H1 (cell line): ENCODE data around the gene LAMTOR4. TPM values are rescaled to one million over a fixed set of nuclear protein-coding genes. Genes with fewer than 3 reads are reported as not detected.
A peak's percentile ranks its signal among the peaks of the same experiment; 100 is the strongest.

Experiments used
- CTCF ChIA-PET: fragments of 300-600 bp; sonication (Branson Sonifier 250); formaldehyde crosslinking; loops from one replicate; lab custom pipeline; 2021; ENCODE audit not compliant: partially characterized antibody; lab: Charles Lee
- POLR2A ChIA-PET: fragments of 300-600 bp; sonication (Branson Sonifier 250); formaldehyde crosslinking; loops from one replicate; lab custom pipeline; 2021; ENCODE audit warnings: inconsistent platforms; ENCODE audit not compliant: partially characterized antibody; lab: Charles Lee
- DNase-seq, 2 experiments: peaks; one replicate each; pipeline versions ENCODE4 v3.0.0 to v3.0.0-alpha.2; 2010 to 2022; ENCODE audit warnings: low spot score in 2 of 2, low read depth in 1 of 2, mixed read lengths in 1 of 2
- FAIRE-seq: peaks from 2 replicates; lab custom pipeline; 2011; peaks lifted over from hg19 to GRCh38; lab: Jason Lieb, UNC
- H2AFZ ChIP-seq: 2 replicates; pipeline ENCODE4 v1.8.1; 2012; ENCODE audit warnings: low read length, inconsistent platforms
- H2AK5ac ChIP-seq: 2 replicates; pipeline ENCODE4 v1.6.1; 2013; ENCODE audit warnings: low read depth, low read length
- H2BK120ac ChIP-seq: replicated peaks from 2 replicates; pipeline ENCODE3; 2013; ENCODE audit warnings: low read depth, low read length, inconsistent platforms
- H2BK12ac ChIP-seq: 2 replicates; pipeline ENCODE4 v1.6.1; 2013; ENCODE audit warnings: low read depth, low read length
- H2BK15ac ChIP-seq: 2 replicates; pipeline ENCODE4 v1.6.1; 2013; ENCODE audit warnings: low read length
- H2BK20ac ChIP-seq: 2 replicates; pipeline ENCODE4 v1.6.1; 2013; ENCODE audit warnings: low read length
- H2BK5ac ChIP-seq: 2 replicates; pipeline ENCODE4 v1.6.1; 2013; ENCODE audit warnings: low read depth, low read length
- H3K14ac ChIP-seq: 2 replicates; pipeline ENCODE4 v1.6.1; 2013; ENCODE audit warnings: inconsistent platforms; ENCODE audit not compliant: insufficient read length
- H3K18ac ChIP-seq: 2 replicates; pipeline ENCODE4 v1.6.1; 2013; ENCODE audit warnings: low read length; ENCODE audit errors: extremely low read depth
- H3K23ac ChIP-seq: 2 replicates; pipeline ENCODE4 v1.6.1; 2013; ENCODE audit warnings: inconsistent platforms; ENCODE audit not compliant: insufficient read length
- H3K23me2 ChIP-seq: 2 replicates; pipeline ENCODE4 v1.6.1; 2013; ENCODE audit warnings: low read depth, low read length
- H3K27ac ChIP-seq: 2 replicates; pipeline ENCODE4 v1.6.1; 2011; ENCODE audit warnings: low read depth, low read length, inconsistent platforms
- H3K27me3 ChIP-seq, 4 experiments: replicated peaks in 1 of 4; 1 replicate in 1 of 4; 2 replicates in 3 of 4; pipeline versions ENCODE4 v1.6.1 to v1.8.1; 2011 to 2013; ENCODE audit warnings: low read length in 3 of 4, mild to moderate bottlenecking in 3 of 4, inconsistent platforms in 2 of 4, mixed read lengths in 2 of 4, moderate library complexity in 1 of 4; ENCODE audit not compliant: control insufficient read depth in 3 of 4, insufficient read depth in 3 of 4; ENCODE audit errors: extremely low read depth in 1 of 4
- H3K36me3 ChIP-seq, 4 experiments: 2 replicates each; pipeline versions ENCODE4 v1.6.1 to v1.8.1; 2011 to 2013; ENCODE audit warnings: mild to moderate bottlenecking in 4 of 4, low read length in 3 of 4, moderate library complexity in 2 of 4, control low read depth in 1 of 4, inconsistent platforms in 1 of 4; ENCODE audit not compliant: insufficient read depth in 4 of 4, control insufficient read depth in 2 of 4
- H3K4ac ChIP-seq: replicated peaks from 2 replicates; pipeline ENCODE3; 2013; ENCODE audit warnings: low read length, low read depth, mixed read lengths, inconsistent platforms; ENCODE audit not compliant: insufficient read length
- H3K4me1 ChIP-seq, 4 experiments: replicated peaks in 1 of 4; 1 replicate in 1 of 4; 2 replicates in 3 of 4; pipeline versions ENCODE4 v1.6.1 to v1.8.1; 2011 to 2013; ENCODE audit warnings: low read length in 3 of 4, inconsistent platforms in 2 of 4, mixed read lengths in 1 of 4; ENCODE audit not compliant: insufficient read depth in 4 of 4, control insufficient read depth in 3 of 4
- H3K4me2 ChIP-seq, 2 experiments: 2 replicates each; pipeline versions ENCODE4 v1.6.1 to v1.8.1; 2011 to 2013; ENCODE audit warnings: low read depth in 2 of 2, low read length in 2 of 2, control low read depth in 1 of 2, inconsistent platforms in 1 of 2, mild to moderate bottlenecking in 1 of 2; ENCODE audit not compliant: insufficient read depth in 1 of 2
- H3K4me3 ChIP-seq, 4 experiments: fragments of 200-600, 300-600 bp in 1 of 4; sonication (generic), shearing (Covaris generic), sonication (Bioruptor Twin) in 1 of 4; 2 replicates each; pipeline versions ENCODE4 v1.5.1 to v1.8.1; 2011 to 2016; ENCODE audit warnings: low read length in 4 of 4, low read depth in 3 of 4, control low read depth in 2 of 4, inconsistent platforms in 2 of 4, mild to moderate bottlenecking in 2 of 4, mixed read lengths in 1 of 4, moderate library complexity in 1 of 4; ENCODE audit not compliant: insufficient read depth in 2 of 4; ENCODE audit errors: extremely low read depth in 1 of 4
- H3K56ac ChIP-seq: replicated peaks from 2 replicates; pipeline ENCODE3; 2013; ENCODE audit warnings: low read depth, mild to moderate bottlenecking, mixed read lengths, low read length, inconsistent platforms; ENCODE audit not compliant: insufficient read length
- H3K79me1 ChIP-seq: 2 replicates; pipeline ENCODE4 v1.6.1; 2013; ENCODE audit warnings: low read depth, low read length, control low read depth
- H3K79me2 ChIP-seq, 2 experiments: 2 replicates each; pipeline versions ENCODE4 v1.6.1 to v1.8.1; 2012 to 2013; ENCODE audit warnings: low read length in 2 of 2, mild to moderate bottlenecking in 2 of 2, inconsistent platforms in 1 of 2; ENCODE audit not compliant: insufficient read depth in 2 of 2, control insufficient read depth in 1 of 2
- H3K9ac ChIP-seq, 4 experiments: replicated peaks in 1 of 4; 1 replicate in 1 of 4; 2 replicates in 3 of 4; pipeline versions ENCODE4 v1.6.1 to v1.8.1; 2011 to 2013; ENCODE audit warnings: low read depth in 3 of 4, low read length in 3 of 4, control low read depth in 2 of 4, mild to moderate bottlenecking in 2 of 4, moderate library complexity in 2 of 4, inconsistent platforms in 1 of 4; ENCODE audit errors: extremely low read depth in 1 of 4
- H3K9me3 ChIP-seq, 2 experiments: 2 replicates each; pipeline versions ENCODE4 v1.6.1 to v1.8.1; 2012 to 2013; ENCODE audit warnings: mild to moderate bottlenecking in 2 of 2, moderate library complexity in 2 of 2, control low read depth in 1 of 2, inconsistent platforms in 1 of 2, low read depth in 1 of 2, low read length in 1 of 2, mixed read lengths in 1 of 2; ENCODE audit not compliant: insufficient read depth in 2 of 2
- H4K20me1 ChIP-seq, 2 experiments: replicated peaks in 1 of 2; 2 replicates each; pipeline versions ENCODE3 to v1.8.1; 2011 to 2013; ENCODE audit warnings: inconsistent platforms in 2 of 2, low read length in 2 of 2, mild to moderate bottlenecking in 1 of 2; ENCODE audit not compliant: insufficient read depth in 2 of 2, control insufficient read depth in 1 of 2
- H4K5ac ChIP-seq: 2 replicates; pipeline ENCODE4 v1.6.1; 2013; ENCODE audit warnings: low read length, low read depth, mixed read lengths, inconsistent platforms; ENCODE audit not compliant: insufficient read length
- H4K8ac ChIP-seq: 2 replicates; pipeline ENCODE4 v1.8.0; 2013; ENCODE audit warnings: mild to moderate bottlenecking, moderate library complexity, low read length, inconsistent platforms; ENCODE audit not compliant: insufficient read depth; ENCODE audit errors: extremely low read depth
- H4K91ac ChIP-seq: replicated peaks from 2 replicates; pipeline ENCODE3; 2013; ENCODE audit warnings: low read length, mixed read lengths, inconsistent platforms; ENCODE audit not compliant: insufficient read length
- CTCF ChIP-seq, 3 experiments: IDR thresholded peaks; 1 replicate in 2 of 3; 2 replicates in 1 of 3; pipeline versions ENCODE4 v1.5.1 to v1.6.1; 2011; ENCODE audit warnings: low read length in 3 of 3, mild to moderate bottlenecking in 3 of 3, inconsistent platforms in 2 of 3, low read depth in 1 of 3, moderate library complexity in 1 of 3; ENCODE audit not compliant: insufficient read depth in 1 of 3; ENCODE audit errors: control extremely low read depth in 1 of 3
- SP1 ChIP-seq: IDR thresholded peaks from 2 replicates; pipeline ENCODE4 v1.6.1; 2011; ENCODE audit warnings: low read depth, low read length
- WGBS, 2 experiments: shearing (Covaris generic) in 1 of 2; methylation state at CpG; one replicate each; pipeline versions ENCODE4 v1.1.6 to v1.1.7; 2013 to 2015; ENCODE audit warnings: low lambda C conversion rate in 2 of 2, mixed read lengths in 2 of 2, inconsistent platforms in 1 of 2, low coverage in 1 of 2, missing lambda C conversion rate in 1 of 2; ENCODE audit not compliant: insufficient replicate concordance in 2 of 2, insufficient coverage in 1 of 2, insufficient read length in 1 of 2; ENCODE audit errors: extremely low coverage in 1 of 2, missing lambda C conversion rate in 1 of 2; 5-methylcytosine and 5-hydroxymethylcytosine counted together
- polyA plus RNA-seq, 7 experiments: library from polyadenylated mRNA; depleted of rRNA in 3 of 7; stranded (reverse) in 5 of 7; unstranded in 2 of 7; fragments of >200 nt in 5 of 7; fragments of 200-250 nt in 2 of 7; gene quantifications; 1 replicate in 5 of 7; 2 replicates in 1 of 7; 4 replicates in 1 of 7; pipeline versions ENCODE4 v1.2.1 to v1.2.3, GENCODE V29; 2011 to 2013; ENCODE audit warnings: missing spikeins in 2 of 7, mixed read lengths in 2 of 7
- total RNA-seq: library from RNA; stranded (reverse); fragmentation: NEBNext Ultra II Directional; extraction: Animal tissue kit (Norgen Biotek cat#: 25700); gene quantifications from 2 replicates; pipeline ENCODE4 v1.2.1, GENCODE V29; 2021

Gene LAMTOR4
- total and polyA plus RNA-seq, 2 of the 8 experiments (the other 6 are each of a cell fraction or from before 2014, with no cell fraction given), result 153 to 622 TPM

DNA sequence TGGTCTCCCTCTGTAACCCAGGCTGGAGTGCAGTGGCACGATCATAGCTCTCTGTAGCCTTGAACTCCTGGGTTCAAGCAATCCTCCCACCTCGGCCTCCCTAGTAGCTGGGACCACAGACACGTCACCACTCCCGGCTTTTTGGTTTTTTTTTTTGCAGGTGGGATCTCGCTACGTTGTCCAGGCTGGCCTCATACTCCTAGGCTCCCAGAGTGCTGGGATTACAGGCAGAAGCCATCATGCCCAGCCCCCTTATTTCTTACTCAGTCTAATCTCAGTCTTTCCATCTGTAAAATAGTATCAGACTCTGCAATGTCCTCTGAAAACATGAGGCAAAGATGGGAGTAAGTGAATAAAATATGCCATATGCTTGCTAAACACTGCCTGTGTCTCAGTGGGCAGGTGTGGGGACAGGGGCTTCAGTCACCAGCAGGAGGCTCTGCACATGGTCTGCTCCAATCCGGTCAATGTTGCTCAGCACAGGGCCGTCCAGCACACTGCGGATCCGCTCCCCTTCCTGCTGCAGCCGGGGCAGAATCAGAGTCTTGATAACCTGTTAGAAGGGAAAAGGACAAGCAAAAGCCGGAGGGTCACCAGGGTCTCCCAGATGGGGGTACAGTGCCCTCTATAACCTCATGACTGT is 39.1 kb upstream of the LAMTOR4 start:
- Histone ChIP-seq H2BK20ac (no peak overlapping the region), H4K20me1 (peaks cover 5% of the 10 kb centered on the region in 2 experiments), H3K79me1 (no peaks in the 10 kb centered on the region; the same call in 1 of the 2 replicates), H2BK5ac (no peak overlapping the region), H4K5ac (no peak overlapping the region), H3K4me3 (no peak overlapping the region), H3K36me3 (peaks cover 13 to 65% (median 43%) of the 10 kb centered on the region in 4 experiments), H3K4ac (no peak overlapping the region), H2AK5ac (no peak overlapping the region), H2BK15ac (no peak overlapping the region), H3K79me2 (no peaks in the 10 kb centered on the region), H3K9me3 (no peaks in the 10 kb centered on the region), H3K4me2 (no peak overlapping the region), H3K14ac (no peak overlapping the region), H3K27ac (no peak overlapping the region), H4K91ac (no peak overlapping the region), H2BK12ac (no peak overlapping the region), H2BK120ac (no peak overlapping the region), H4K8ac (no peak overlapping the region), H3K18ac (no peak overlapping the region), H3K56ac (no peak overlapping the region), H3K4me1 (no peaks in the 10 kb centered on the region; a peak in 1 of 7 replicates), H3K27me3 (no peaks in the 10 kb centered on the region), H3K23ac (no peak overlapping the region), H3K9ac (no peak overlapping the region), H2AFZ (no peak overlapping the region), H3K23me2 (no peaks in the 10 kb centered on the region)
- WGBS, 2 experiments, result 85% methylated on average over 12 of the region's 12 CpGs; no CpG with 5 or more reads in 1 of the 2 experiments
- DNase-seq, result no peak
- ChIA-PET CTCF (interaction anchor here (6.0 kb wide), 1 partner anchor 21 kb away, joined by 48 read pairs; no protein-coding TSS in a partner anchor), POLR2A (interaction anchor here (12.1 to 20.0 kb wide), 3 partner anchors 5 to 21 kb away, joined by 414 to 722 read pairs (median 414); partner anchors contain the start of genes AP4M1, CNPY4, COPS6 and MBLAC1)
- no peak for TF ChIP-seq SP1
- TF ChIP-seq CTCF (IDR thresholded peaks at IDR 0.05; ENCODE audit: control extremely low read depth in 1 of 3, insufficient read depth in 1 of 3, low read depth in 1 of 3, low read length in 3 of 3), result peak in 2 of 3 experiments; percentile 24 to 37; a peak in 2 of 4 replicates
- FAIRE-seq, result no peak
